K562 (cell line): ENCODE data around the gene SEC14L1. TPM values are rescaled to one million over a fixed set of nuclear protein-coding genes. Genes with fewer than 3 reads are reported as not detected.

Experiments
- C11orf30 ChIP-seq: fragments of 450-650 bp; IDR thresholded peaks from 2 replicates; pipeline ENCODE4 v1.6.1; 2016; ENCODE audit warnings: low read depth, mild to moderate bottlenecking
- CBX1 ChIP-seq: sonication (generic); IDR thresholded peaks from 2 replicates; pipeline ENCODE4 v1.6.1; 2016; ENCODE audit warnings: antibody characterized with exemption, low read depth, mild to moderate bottlenecking
- CEBPB ChIP-seq: fragments of 450-650 bp; IDR thresholded peaks from 2 replicates; pipeline ENCODE4 v1.6.1; 2016; ENCODE audit warnings: missing genetic modification characterization, missing compliant biosample characterization
- HNRNPK ChIP-seq: fragments of 200-400 bp; formaldehyde crosslinking; IDR thresholded peaks from one replicate; pipeline ENCODE4 v1.6.1; 2018; ENCODE audit warnings: mild to moderate bottlenecking, low read depth, low read length; ENCODE audit not compliant: poor library complexity, severe bottlenecking
- KLF13 ChIP-seq: fragments of 450-650 bp; IDR thresholded peaks from 2 replicates; pipeline ENCODE4 v1.6.1; 2016; ENCODE audit warnings: missing genetic modification characterization, low read depth, mild to moderate bottlenecking, missing compliant biosample characterization, moderate library complexity, borderline replicate concordance
- LARP7 ChIP-seq: fragments of 450-650 bp; IDR thresholded peaks from 2 replicates; pipeline ENCODE4 v1.6.1; 2016
- PTTG1 ChIP-seq: fragments of 450-650 bp; IDR thresholded peaks from 2 replicates; pipeline ENCODE4 v1.6.1; 2016; ENCODE audit warnings: low read depth, mild to moderate bottlenecking, missing genetic modification characterization, missing compliant biosample characterization
- RBFOX2 ChIP-seq: fragments of 200-400 bp; formaldehyde crosslinking; IDR thresholded peaks from 2 replicates; pipeline ENCODE4 v1.6.1; 2017; ENCODE audit warnings: low read depth, mild to moderate bottlenecking, low read length, moderate library complexity
- SMAD2 ChIP-seq: fragments of 150-350 bp; IDR thresholded peaks from 2 replicates; pipeline ENCODE4 v1.6.1; 2014; ENCODE audit warnings: low read depth, mild to moderate bottlenecking, low read length
- SMARCA5 ChIP-seq: fragments of 450-650 bp; IDR thresholded peaks from 2 replicates; pipeline ENCODE4 v1.6.1; 2016
- TCFL5 ChIP-seq: fragments of 250-450 bp; sonication (Bioruptor Pico); conservative IDR thresholded peaks from 2 replicates; pipeline ENCODE4 v1.6.1; 2021; ENCODE audit warnings: mild to moderate bottlenecking, moderate library complexity, matching md5 sums
- TEAD2 ChIP-seq: fragments of 450-650 bp; IDR thresholded peaks from 2 replicates; pipeline ENCODE4 v1.6.1; 2016; ENCODE audit warnings: missing genetic modification characterization, control low read depth, missing compliant biosample characterization
- WHSC1 ChIP-seq: IDR thresholded peaks from one replicate; pipeline ENCODE4 v1.6.1; 2012; ENCODE audit warnings: low read length, control low read depth, inconsistent platforms
- ZFPM2 ChIP-seq: fragments of 250-450 bp; sonication (Bioruptor Pico); IDR thresholded peaks from 2 replicates; pipeline ENCODE4 v1.5.1; 2022; ENCODE audit warnings: mild to moderate bottlenecking
- ZNF41 ChIP-seq: fragments of 250-450 bp; sonication (Bioruptor Pico); conservative IDR thresholded peaks from 2 replicates; pipeline ENCODE4 v1.4.0; 2020; ENCODE audit warnings: mild to moderate bottlenecking
- ZNF696 ChIP-seq: fragments of 250-450 bp; sonication (Bioruptor Pico); conservative IDR thresholded peaks from 2 replicates; pipeline ENCODE4 v1.4.0; 2020; ENCODE audit warnings: mild to moderate bottlenecking, moderate library complexity
- ZNF717 ChIP-seq: fragments of 250-450 bp; sonication (Bioruptor Pico); IDR thresholded peaks from 2 replicates; pipeline ENCODE4 v1.5.0; 2021
- polyA plus RNA-seq, 8 experiments: library from polyadenylated mRNA; depleted of rRNA in 4 of 8; stranded (reverse) in 5 of 8; unstranded in 3 of 8; fragments of >200 nt; fragmentation: Nextera tagmentation in 2 of 8; fragmentation: Illumina TruSeq in 1 of 8; extraction: Ambion mirVana in 2 of 8; extraction: Trizol in 1 of 8; gene quantifications; 2 replicates each; pipeline versions ENCODE4 v1.2.1 to v1.2.3, GENCODE V29; 2011 to 2014; ENCODE audit warnings: inconsistent platforms in 1 of 8, missing spikeins in 1 of 8
- total RNA-seq, 7 experiments: library from RNA; depleted of rRNA in 6 of 7; stranded (reverse); fragments of >200 nt in 6 of 7; fragmentation: Illumina TruSeq in 2 of 7; extraction: Trizol in 2 of 7; gene quantifications; 2 replicates each; pipeline versions ENCODE4 v1.2.1 to v1.2.3, GENCODE V29; 2011 to 2021; ENCODE audit warnings: low replicate concordance in 1 of 7
- TF ChIP-seq, protein P1 (sequence below): fragments of 250-450 bp; sonication (Bioruptor Pico); IDR thresholded peaks from 2 replicates; pipeline ENCODE4 v1.9.0; 2021; ENCODE audit warnings: mild to moderate bottlenecking
- TF ChIP-seq, protein P2 (sequence below): fragments of 450-650 bp; IDR thresholded peaks from 2 replicates; pipeline ENCODE4 v1.6.1; 2016
- TF ChIP-seq, protein P3 (sequence below): IDR thresholded peaks from 3 replicates; pipeline ENCODE4 v1.6.1; 2011; ENCODE audit warnings: borderline replicate concordance, mild to moderate bottlenecking, moderate library complexity; ENCODE audit not compliant: insufficient read length; ENCODE audit errors: extremely low read depth
- TF ChIP-seq, protein P4 (sequence below): sonication (generic); formaldehyde crosslinking; IDR thresholded peaks from 2 replicates; pipeline ENCODE4 v1.8.0; 2022; ENCODE audit warnings: mild to moderate bottlenecking, missing genetic modification reagents, borderline replicate concordance
- TF ChIP-seq, protein P5 (sequence below): fragments of 450-650 bp; formaldehyde crosslinking; conservative IDR thresholded peaks from 2 replicates; pipeline ENCODE4 v1.4.0; 2022; ENCODE audit warnings: mild to moderate bottlenecking, missing genetic modification characterization

SEC14L1 gene
- total and polyA plus RNA-seq, 9 of the 15 experiments (the other 6 are each of a cell fraction or from before 2014, with no cell fraction given): 3.1 to 39.7 (median 15.2) TPM

DNA sequence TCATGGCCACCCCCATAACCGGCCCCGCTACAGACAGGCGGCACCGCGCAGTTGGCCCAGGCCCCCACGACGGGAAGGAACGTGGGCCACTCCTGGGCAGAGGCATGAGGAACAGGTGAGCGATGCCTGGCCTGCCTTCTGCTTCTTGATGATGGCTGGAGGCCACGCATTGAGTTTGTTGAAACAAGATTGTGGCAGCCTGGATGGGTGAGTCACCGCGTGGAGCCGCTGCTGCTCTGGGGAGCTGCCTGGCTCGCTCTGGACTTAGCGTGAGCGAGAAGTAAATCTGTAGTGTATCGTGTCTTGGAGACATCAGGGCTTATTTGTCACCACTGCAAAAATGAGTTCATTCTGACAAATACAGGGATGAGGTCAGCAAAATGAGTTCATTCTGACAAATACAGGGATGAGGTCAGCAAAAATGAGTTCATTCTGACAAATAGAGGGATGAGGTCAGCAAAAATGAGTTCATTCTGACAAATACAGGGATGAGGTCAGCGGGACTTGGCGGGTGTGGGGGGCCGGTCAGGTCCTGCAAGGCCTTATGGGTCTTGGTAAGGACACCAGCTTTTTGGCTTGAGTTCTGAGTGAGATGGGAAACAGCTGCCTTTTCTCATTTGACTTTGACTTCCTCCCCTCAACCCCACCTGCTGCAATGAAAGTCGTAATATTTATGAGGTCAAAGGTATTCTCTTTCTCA is 93.0 kb downstream of the SEC14L1 start (continued):
- TF ChIP-seq, protein P1, sequence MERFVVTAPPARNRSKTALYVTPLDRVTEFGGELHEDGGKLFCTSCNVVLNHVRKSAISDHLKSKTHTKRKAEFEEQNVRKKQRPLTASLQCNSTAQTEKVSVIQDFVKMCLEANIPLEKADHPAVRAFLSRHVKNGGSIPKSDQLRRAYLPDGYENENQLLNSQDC (CRISPR knock-in tag): no peak
- TF ChIP-seq HNRNPK: no peak
- TF ChIP-seq, protein P2, sequence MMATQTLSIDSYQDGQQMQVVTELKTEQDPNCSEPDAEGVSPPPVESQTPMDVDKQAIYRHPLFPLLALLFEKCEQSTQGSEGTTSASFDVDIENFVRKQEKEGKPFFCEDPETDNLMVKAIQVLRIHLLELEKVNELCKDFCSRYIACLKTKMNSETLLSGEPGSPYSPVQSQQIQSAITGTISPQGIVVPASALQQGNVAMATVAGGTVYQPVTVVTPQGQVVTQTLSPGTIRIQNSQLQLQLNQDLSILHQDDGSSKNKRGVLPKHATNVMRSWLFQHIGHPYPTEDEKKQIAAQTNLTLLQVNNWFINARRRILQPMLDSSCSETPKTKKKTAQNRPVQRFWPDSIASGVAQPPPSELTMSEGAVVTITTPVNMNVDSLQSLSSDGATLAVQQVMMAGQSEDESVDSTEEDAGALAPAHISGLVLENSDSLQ: peak; percentile 47
- TF ChIP-seq, protein P3, sequence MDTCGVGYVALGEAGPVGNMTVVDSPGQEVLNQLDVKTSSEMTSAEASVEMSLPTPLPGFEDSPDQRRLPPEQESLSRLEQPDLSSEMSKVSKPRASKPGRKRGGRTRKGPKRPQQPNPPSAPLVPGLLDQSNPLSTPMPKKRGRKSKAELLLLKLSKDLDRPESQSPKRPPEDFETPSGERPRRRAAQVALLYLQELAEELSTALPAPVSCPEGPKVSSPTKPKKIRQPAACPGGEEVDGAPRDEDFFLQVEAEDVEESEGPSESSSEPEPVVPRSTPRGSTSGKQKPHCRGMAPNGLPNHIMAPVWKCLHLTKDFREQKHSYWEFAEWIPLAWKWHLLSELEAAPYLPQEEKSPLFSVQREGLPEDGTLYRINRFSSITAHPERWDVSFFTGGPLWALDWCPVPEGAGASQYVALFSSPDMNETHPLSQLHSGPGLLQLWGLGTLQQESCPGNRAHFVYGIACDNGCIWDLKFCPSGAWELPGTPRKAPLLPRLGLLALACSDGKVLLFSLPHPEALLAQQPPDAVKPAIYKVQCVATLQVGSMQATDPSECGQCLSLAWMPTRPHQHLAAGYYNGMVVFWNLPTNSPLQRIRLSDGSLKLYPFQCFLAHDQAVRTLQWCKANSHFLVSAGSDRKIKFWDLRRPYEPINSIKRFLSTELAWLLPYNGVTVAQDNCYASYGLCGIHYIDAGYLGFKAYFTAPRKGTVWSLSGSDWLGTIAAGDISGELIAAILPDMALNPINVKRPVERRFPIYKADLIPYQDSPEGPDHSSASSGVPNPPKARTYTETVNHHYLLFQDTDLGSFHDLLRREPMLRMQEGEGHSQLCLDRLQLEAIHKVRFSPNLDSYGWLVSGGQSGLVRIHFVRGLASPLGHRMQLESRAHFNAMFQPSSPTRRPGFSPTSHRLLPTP: no peak
- no peak for TF ChIP-seq TEAD2
- TF ChIP-seq CEBPB (tag): no peak
- no peak for TF ChIP-seq WHSC1
- TF ChIP-seq TCFL5 (CRISPR knock-in tag): no peak
- TF ChIP-seq ZNF717 (CRISPR knock-in tag): no peak
- TF ChIP-seq C11orf30: peak; percentile 100
- TF ChIP-seq KLF13: no peak
- TF ChIP-seq RBFOX2: no peak
- TF ChIP-seq, protein P4, sequence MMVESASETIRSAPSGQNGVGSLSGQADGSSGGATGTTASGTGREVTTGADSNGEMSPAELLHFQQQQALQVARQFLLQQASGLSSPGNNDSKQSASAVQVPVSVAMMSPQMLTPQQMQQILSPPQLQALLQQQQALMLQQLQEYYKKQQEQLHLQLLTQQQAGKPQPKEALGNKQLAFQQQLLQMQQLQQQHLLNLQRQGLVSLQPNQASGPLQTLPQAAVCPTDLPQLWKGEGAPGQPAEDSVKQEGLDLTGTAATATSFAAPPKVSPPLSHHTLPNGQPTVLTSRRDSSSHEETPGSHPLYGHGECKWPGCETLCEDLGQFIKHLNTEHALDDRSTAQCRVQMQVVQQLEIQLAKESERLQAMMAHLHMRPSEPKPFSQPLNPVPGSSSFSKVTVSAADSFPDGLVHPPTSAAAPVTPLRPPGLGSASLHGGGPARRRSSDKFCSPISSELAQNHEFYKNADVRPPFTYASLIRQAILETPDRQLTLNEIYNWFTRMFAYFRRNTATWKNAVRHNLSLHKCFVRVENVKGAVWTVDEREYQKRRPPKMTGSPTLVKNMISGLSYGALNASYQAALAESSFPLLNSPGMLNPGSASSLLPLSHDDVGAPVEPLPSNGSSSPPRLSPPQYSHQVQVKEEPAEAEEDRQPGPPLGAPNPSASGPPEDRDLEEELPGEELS (CRISPR knock-in tag): no peak
- TF ChIP-seq ZNF41 (CRISPR knock-in tag): no peak
- no peak for TF ChIP-seq ZNF696 (CRISPR knock-in tag)
- no peak for TF ChIP-seq SMAD2
- TF ChIP-seq LARP7: no peak
- TF ChIP-seq PTTG1 (tag): no peak
- TF ChIP-seq CBX1: peak; percentile 65; the same call in 1 of the 2 replicates
- TF ChIP-seq, protein P5, sequence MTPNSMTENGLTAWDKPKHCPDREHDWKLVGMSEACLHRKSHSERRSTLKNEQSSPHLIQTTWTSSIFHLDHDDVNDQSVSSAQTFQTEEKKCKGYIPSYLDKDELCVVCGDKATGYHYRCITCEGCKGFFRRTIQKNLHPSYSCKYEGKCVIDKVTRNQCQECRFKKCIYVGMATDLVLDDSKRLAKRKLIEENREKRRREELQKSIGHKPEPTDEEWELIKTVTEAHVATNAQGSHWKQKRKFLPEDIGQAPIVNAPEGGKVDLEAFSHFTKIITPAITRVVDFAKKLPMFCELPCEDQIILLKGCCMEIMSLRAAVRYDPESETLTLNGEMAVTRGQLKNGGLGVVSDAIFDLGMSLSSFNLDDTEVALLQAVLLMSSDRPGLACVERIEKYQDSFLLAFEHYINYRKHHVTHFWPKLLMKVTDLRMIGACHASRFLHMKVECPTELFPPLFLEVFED: no peak
- TF ChIP-seq SMARCA5: 0 out of 2 replicates have a peak, but pooled peaks have one; percentile 17
- no peak for TF ChIP-seq ZFPM2 (CRISPR knock-in tag)
